ENCODE data around the gene TP53BP1.

GRCh38 chr15:43463507-43463906 lies 29.4 kb downstream of the TP53BP1 start:
- TF ChIP-seq CTCF (IDR thresholded peaks at IDR 0.05; ENCODE audit: low read length) = no peak
- TF ChIP-seq EZH2 (optimal IDR thresholded peaks at IDR 0.05; ENCODE audit: low read depth, low read length) = no peak
- no peak for TF ChIP-seq EZH2phosphoT487 (IDR thresholded peaks at IDR 0.05; ENCODE audit: low read length)
